ENCODE data around the gene TCF12.

The TCF12 gene

GRCh38 chr15:57235186-57235585, 316.7 kb downstream of the TCF12 start:
- Histone ChIP-seq H3K27ac (replicated peaks) (no peak overlapping the region), H3K4me3 (replicated peaks; ENCODE audit: insufficient read depth, low read length) (no peak overlapping the region), H3K27me3 (ENCODE audit: insufficient read depth, poor library complexity, severe bottlenecking) (no peaks in the 10 kb centered on the region)
- no peak for TF ChIP-seq REST (IDR thresholded peaks at IDR 0.05; ENCODE audit: insufficient replicate concordance, low read depth)
- TF ChIP-seq GABPA (IDR thresholded peaks at IDR 0.05; ENCODE audit: low read depth): no peak
- TF ChIP-seq SPI1 (IDR thresholded peaks at IDR 0.05; ENCODE audit: borderline replicate concordance, low read depth): no peak
- TF ChIP-seq POLR2AphosphoS5 (IDR thresholded peaks at IDR 0.05; ENCODE audit: low read depth): no peak
- TF ChIP-seq, protein P1, sequence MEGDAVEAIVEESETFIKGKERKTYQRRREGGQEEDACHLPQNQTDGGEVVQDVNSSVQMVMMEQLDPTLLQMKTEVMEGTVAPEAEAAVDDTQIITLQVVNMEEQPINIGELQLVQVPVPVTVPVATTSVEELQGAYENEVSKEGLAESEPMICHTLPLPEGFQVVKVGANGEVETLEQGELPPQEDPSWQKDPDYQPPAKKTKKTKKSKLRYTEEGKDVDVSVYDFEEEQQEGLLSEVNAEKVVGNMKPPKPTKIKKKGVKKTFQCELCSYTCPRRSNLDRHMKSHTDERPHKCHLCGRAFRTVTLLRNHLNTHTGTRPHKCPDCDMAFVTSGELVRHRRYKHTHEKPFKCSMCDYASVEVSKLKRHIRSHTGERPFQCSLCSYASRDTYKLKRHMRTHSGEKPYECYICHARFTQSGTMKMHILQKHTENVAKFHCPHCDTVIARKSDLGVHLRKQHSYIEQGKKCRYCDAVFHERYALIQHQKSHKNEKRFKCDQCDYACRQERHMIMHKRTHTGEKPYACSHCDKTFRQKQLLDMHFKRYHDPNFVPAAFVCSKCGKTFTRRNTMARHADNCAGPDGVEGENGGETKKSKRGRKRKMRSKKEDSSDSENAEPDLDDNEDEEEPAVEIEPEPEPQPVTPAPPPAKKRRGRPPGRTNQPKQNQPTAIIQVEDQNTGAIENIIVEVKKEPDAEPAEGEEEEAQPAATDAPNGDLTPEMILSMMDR (IDR thresholded peaks at IDR 0.05; ENCODE audit: insufficient read depth, low read length): no peak
- DNase-seq (ENCODE audit: low read depth in 1 of 2, low spot score in 1 of 2): no peak

DNA sequence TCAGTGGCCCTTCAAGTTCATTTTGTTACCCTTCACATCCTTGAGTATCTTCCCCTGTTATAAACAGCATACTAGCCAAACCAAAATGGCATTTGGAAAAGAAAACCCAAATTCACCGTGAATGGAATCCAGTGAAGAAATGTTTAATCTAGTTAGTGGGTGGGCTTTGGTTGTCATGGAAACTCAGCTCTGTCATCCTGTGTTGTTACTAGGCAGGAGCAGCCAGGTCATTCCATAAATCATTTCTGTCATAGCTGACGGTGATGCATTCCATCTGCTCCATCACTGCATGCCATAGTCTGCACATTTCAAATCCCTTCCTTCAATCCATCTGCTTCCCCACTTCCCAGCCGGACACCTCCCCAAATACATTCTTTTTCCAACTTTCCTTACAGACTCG, 317.4 kb downstream of the TCF12 start:
- Histone ChIP-seq H3K4me3 (replicated peaks; ENCODE audit: insufficient read depth, low read length) (no peak overlapping the region), H3K27me3 (ENCODE audit: insufficient read depth, poor library complexity, severe bottlenecking) (no peaks in the 10 kb centered on the region), H3K27ac (replicated peaks) (no peak overlapping the region)
- no peak for DNase-seq (ENCODE audit: low read depth in 1 of 2, low spot score in 1 of 2)
- TF ChIP-seq GABPA (IDR thresholded peaks at IDR 0.05; ENCODE audit: low read depth): no peak
- TF ChIP-seq, protein P1 (IDR thresholded peaks at IDR 0.05; ENCODE audit: insufficient read depth, low read length): no peak
- no peak for TF ChIP-seq SPI1 (IDR thresholded peaks at IDR 0.05; ENCODE audit: borderline replicate concordance, low read depth)
- TF ChIP-seq REST (IDR thresholded peaks at IDR 0.05; ENCODE audit: insufficient replicate concordance, low read depth): no peak
- no peak for TF ChIP-seq POLR2AphosphoS5 (IDR thresholded peaks at IDR 0.05; ENCODE audit: low read depth)

DNA sequence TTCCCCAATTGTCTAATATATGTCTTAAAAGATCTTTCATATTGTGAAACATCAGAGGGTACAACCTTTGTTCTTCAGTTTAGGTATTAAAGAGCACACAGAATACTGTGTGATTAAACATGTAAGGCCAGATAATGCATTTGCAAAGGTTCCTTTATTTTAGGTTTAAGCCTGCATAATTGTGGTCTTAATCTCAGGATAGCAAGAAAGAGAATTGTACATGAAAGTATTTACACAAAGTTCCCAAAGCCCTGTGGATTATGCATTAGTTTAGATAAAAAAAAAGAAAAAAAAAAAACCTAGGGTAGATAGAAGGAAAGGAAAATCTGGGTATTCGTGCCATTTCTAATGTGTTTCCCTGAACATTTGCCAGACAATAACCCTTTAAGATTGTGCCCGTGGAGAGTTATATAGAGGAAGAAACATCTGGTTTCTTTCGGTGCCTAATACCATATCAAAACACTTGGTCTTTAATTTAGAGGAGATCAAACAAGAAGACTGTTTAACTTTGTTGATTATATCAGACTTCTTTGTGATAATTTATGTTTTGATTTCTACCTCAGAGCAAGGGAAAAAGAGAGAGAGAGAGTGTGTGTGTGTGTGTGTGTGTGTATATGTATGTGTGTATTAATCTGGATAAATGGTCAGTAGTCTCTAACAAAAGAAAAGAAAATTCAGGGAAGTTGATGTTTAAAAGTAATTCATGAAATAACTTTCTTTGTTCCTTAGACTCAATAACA, 318.3 kb downstream of the TCF12 start:
- no peak overlapping the region for H3K27ac ChIP-seq (replicated peaks)
- H3K27me3 ChIP-seq (ENCODE audit: insufficient read depth, poor library complexity, severe bottlenecking): no peaks in the 10 kb centered on the region
- TF ChIP-seq SPI1 (IDR thresholded peaks at IDR 0.05; ENCODE audit: borderline replicate concordance, low read depth): no peak
- H3K4me3 ChIP-seq (replicated peaks; ENCODE audit: insufficient read depth, low read length): no peak overlapping the region
- DNase-seq (ENCODE audit: low read depth in 1 of 2, low spot score in 1 of 2): no peak

DNA sequence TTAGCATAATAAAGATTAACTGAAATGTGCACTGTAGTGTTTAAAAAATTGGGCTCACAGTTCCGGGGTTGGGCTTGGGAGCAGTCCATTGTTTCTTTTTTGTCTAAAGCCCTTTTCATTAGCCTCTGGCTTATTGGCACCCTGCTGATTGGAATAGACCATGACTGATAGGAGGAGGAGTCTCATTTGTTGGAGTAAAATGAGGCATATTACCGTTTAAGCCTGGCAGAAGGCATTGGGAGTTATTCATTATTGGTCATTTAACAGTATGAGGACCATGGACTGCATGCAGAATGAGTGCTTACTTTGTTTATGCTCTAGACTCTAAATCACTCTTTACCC, 318.8 kb downstream of the TCF12 start:
- DNase-seq (ENCODE audit: low read depth in 1 of 2, low spot score in 1 of 2): no peak
- H3K27me3 ChIP-seq (ENCODE audit: insufficient read depth, poor library complexity, severe bottlenecking): no peaks in the 10 kb centered on the region
- TF ChIP-seq GABPA (IDR thresholded peaks at IDR 0.05; ENCODE audit: low read depth) (no peak), REST (IDR thresholded peaks at IDR 0.05; ENCODE audit: insufficient replicate concordance, low read depth) (no peak), SPI1 (IDR thresholded peaks at IDR 0.05; ENCODE audit: borderline replicate concordance, low read depth) (no peak)
- TF ChIP-seq, protein P1 (IDR thresholded peaks at IDR 0.05; ENCODE audit: insufficient read depth, low read length): no peak
- H3K27ac ChIP-seq (replicated peaks): no peak overlapping the region
- no peak overlapping the region for H3K4me3 ChIP-seq (replicated peaks; ENCODE audit: insufficient read depth, low read length)

Data from HL-60 (cell line).